Liver (tissue), 3 donors: Measurements from ENCODE around the gene ALG1.

ENCODE experiments used
- CTCF ChIP-seq: fragments of 150-350 bp; IDR thresholded peaks from 2 replicates; pipeline ENCODE4 v1.5.1; 2017; ENCODE audit warnings: improper control_type of control experiment, low read depth, low read length; ENCODE audit not compliant: missing input control
- JUND ChIP-seq, 2 donors: IDR thresholded peaks; 2 replicates each; pipeline ENCODE4 v1.6.1; 2016; ENCODE audit warnings: antibody characterized with exemption in 2 of 2
- YY1 ChIP-seq: IDR thresholded peaks from 2 replicates; pipeline ENCODE4 v1.6.1; 2016; ENCODE audit warnings: antibody characterized with exemption, mild to moderate bottlenecking
- donor health status: healthy.
- donor health status: healthy.

DNA sequence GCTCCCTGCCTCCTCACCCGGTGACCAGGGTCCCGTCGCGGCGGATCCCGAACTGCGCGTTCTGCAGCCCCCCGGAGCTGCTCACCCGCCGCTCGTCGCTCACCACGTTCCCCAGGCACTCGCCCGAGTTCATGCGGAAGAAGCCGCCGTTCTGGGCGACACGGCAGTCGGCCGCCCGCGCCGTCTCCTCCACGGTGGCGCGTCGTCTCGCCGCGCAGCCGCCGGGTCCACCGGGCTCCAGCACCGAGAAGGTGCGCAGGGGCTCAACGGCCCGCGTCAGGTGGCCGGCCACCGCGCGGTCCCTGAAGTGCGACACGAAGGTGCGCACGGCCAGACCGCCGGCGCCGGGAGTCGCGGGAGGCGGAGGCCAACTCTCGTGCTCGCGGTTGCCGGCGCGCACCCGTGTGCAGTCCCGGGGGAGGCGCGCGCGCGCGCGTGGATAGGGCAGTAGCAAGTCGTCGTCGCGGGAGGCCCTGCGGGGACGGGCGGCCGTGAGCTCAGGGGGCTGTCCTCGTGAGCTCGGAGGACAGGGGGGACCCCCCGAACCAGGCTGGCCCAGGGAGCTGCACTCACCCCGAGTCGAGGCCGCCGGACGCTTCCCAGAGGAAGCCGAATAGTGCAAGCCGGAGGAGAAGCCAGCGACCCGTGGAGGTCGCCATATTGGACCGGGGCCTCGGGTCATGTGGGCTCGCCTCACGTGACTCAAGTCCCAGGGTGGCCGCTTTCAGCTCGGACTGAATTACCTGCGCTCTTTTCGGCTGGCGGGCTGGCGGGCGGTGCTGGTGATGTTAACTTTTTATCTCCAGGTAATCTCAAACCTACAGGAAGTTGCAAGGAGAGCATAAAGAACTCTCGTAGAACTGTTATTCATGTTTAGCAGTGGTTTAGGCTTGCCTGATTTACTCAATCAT is 38.1 kb upstream of the ALG1 start, which contains the start of gene NAGPA:
- TF ChIP-seq CTCF (no peak), JUND (IDR thresholded peaks at IDR 0.05) (no peak), YY1 (peak; percentile 100)
